SKM-1 treated with dmso at 0.1 percent for 144 hours (cell line): Measurements from ENCODE around the gene BTNL2.
A peak's percentile ranks its signal among the peaks of the same experiment; 100 is the strongest.

Experiments used
- DNase-seq: peaks from one replicate; lab custom pipeline; 2025; ENCODE audit not compliant: unreplicated experiment; lab: John Stamatoyannopoulos, UW

Gene BTNL2

DNA sequence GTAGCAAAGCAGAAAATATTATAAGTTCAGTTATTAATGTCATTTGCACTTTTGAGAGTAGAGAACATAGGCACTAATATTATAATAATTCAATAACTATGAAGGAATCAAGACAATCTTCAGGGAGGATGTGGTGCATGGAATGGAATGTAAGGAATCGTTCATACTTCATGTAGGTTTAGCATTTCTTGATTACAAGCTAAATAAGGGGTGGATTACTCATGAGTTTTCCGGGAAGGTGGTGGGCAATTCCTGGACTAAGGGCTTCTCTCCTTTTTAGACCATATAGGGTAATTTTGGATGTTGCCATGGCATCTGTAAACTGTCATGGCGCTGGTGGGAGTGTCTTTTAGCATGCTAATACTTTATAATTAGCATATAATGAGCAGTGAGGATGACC is 9.1 kb upstream of the BTNL2 start:
- DNase-seq: no peak

- peak; percentile 70 for DNase-seq
Observed at GRCh38 chr6:32415521-32416019, 8.6 kb upstream of the BTNL2 start.

DNA sequence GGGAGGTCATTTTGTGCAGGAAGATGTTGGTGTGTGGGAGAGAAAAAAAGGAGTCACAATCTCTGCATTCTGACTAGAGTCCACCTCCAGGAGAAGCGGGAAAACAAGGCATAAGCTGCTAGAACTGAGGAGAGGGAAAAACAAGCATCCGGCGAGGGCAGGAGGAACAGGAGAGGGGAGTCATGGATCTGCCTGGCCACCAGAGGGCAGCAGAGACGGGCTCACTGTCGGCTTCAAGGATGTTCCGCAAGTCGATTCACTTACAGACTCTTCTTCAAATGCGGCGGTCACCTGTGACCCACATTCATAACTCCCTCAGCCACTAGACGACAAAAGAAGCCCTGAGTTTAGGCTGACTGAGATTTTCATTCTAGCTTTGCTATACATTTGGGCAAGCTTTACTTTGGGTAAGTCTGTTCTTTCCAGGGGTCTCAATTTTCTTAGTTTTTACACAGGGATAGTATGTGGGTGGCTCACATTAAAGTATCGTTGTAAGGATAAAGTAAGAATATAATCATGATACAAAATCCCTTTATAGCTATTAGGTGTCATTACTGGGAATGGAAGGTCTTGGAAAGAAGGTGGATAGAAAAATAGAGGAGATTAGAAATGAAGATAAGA is 6.6 kb upstream of the BTNL2 start:
- peak; percentile 65 for DNase-seq

DNA sequence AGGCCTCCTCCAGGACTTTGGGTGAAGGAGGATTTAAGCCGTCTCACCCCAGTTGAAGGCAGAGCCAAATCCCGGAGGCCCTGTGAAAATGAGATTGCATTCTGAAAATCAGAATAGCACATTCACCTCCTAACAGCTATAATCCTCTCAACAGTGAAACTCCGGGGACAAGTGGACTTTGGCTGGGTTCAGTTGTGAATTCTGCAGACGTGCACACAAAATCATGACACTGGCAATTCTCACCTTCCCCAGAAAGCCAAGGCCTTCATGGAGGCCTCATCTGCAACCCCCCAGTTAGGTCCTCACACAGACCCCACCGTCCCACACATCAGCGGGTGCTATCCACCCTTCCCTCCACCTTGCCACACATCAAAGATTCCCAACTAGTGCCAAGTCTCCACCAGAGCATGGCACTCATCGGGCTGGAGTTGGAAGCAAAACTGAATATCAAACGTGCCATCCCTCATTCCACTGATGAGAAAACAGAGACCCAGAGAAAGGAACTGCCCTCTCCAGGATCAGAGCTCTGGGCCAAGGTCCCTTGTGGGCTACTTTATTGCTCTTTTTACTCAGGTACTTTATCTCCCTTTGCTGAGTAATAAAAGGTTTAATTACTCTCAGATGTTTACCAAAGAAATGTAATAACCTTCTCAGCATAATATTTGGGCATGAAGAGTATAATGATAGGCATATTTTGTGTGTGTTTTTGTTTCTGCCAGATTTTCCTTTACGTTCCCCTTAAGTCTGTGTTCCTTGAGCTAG is 4.8 kb upstream of the BTNL2 start:
- no peak for DNase-seq

DNA sequence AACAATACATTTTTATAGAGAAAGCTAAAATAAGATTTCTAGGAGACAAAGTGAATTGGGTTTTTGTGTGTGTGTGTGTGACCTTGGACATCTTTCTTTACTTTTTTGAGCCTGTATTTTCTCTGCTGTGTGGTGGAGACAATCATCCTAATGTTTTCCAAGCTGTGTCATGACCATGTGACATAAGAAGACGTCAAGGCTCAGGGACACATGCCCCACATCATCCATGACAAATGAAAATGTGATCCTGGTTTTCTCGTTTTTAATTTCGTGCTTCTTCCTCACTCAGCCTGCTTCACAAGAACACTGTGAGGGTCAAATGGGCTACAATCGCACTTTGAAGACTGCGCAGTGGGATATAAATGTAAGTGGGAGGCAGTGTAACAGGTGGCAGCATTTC is 3.9 kb upstream of the BTNL2 start:
- no peak for DNase-seq

- no peak for DNase-seq
Observed at GRCh38 chr6:32406197-32406596, 784 bp downstream of the BTNL2 start.

GRCh38 chr6:32405656-32406055 is 1.3 kb downstream of the BTNL2 start:
- no peak for DNase-seq

GRCh38 chr6:32402812-32403211 is 4.2 kb downstream of the BTNL2 start:
- DNase-seq: no peak

GRCh38 chr6:32401284-32401963 is 5.6 kb downstream of the BTNL2 start:
- DNase-seq: no peak

DNA sequence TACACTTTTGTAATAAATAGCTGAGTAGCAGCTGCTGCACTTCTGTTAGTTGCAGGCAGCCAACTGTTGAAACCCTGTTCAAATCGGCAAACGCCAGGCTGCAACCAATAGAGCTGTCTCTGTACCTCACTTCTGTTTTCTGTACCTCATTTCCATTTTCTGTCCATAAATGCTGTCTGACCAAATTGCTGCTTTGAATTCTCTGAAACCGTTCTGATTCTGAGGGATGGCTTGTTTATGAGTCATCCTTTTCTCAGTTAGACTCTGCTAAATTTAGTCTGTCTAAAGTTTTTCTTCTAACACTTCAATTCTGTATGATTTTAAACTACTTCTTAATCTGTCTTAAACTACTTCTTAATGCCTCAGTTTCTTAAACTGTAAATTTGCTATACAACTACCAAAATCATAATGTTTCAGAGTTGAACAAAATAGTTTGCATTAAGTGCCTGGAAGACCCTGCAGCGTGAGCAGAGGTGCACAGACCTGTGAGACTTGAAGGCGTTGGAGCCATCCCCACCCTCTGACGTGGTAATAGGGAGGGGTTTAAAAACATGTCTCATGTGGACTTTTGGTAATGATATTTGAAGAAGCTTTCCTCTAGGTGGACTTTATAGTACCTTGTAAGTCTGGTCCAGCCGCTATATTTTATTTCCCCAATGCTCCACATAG is 9.6 kb downstream of the BTNL2 start:
- DNase-seq: no peak

GRCh38 chr6:32396028-32396427 is 11.0 kb downstream of the BTNL2 start:
- no peak for DNase-seq

DNA sequence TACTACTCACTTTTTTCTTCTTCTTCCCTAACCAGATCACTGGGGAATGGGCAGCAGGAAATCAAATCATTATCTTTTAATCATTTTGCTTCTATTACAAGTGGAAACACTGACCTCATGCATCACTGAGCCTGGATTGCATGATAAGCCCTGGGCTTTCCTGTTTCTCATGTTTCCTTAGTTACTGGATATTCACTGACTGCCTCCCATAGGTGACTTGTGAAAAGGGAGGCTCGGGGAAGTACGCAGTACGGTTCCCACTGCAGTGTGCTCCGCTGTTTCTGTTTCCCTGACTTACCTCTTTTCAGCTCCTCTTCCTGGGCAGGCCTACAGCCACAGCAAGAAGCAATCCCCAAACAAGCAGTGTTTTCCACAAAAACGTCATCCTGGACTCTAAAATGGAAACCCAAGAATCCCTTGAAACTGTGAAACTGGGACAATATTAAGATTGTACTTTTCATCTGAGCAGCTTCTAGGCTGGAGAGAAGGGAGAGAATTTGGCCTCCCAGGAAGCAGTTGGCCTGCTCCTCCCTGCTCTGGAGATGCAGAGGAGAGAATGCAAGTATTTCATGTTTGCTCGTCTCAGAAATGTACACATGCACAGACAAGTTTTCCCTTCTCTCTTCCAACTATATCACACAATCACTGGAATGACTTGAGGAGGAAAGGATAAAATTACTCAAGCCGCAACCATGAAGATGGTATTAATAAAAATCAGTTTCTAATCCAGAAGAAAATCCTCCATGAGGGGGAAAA is 13.1 kb downstream of the BTNL2 start:
- DNase-seq: no peak

- DNase-seq: no peak
Observed at GRCh38 chr6:32391505-32391904, 15.5 kb downstream of the BTNL2 start.

- no peak for DNase-seq
Observed at GRCh38 chr6:32387589-32388340, 19.2 kb downstream of the BTNL2 start.

DNA sequence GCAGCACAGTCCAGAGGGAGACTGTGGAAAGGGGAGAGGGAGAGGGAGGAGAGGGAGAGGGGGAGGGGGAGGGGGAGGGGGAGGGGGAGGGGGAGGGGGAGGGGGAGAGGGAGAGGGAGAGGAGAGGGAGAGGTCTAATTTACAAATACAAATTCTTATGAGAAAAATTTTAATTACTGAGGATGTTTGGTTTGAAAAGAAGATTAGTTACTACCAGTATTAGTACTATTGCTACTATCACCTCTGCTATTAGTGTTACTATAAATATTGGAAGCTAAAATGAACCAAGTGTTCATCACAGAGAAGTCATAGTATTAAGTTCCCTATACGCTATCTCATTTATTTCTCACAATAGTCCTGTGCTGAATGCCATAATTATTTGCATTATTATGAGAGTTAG is 20.9 kb downstream of the BTNL2 start:
- no peak for DNase-seq

DNA sequence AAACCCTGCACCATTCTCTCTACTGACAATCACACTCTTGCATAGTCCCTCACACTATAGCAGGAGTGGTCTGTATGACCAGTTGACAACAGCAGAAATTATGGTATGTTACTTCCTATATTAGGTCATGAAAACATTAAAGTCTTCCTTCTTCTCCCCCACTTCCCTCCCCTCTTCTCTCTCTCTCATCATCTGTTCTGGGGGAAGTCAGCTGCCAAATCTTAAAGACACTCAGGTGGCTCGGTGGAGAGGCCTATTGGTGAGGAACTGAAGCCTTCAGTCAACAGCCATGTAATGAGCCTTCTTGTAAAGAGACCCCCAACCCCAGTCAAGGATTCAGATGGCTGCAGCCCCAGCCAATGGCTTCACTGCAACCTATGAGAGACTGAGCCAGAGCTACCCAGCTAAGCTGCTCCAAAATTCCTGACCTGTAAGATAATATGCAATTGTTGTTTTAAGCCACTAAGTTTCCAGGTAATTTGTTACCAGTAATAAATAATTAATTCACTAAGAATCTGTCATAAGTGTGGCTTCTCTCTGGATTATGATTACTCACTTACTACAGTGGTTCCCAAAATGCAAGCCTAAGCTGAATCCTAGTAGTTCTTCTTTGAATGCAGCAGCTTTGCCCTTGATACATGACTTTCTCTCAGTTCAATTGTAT is 24.1 kb downstream of the BTNL2 start:
- no peak for DNase-seq

GRCh38 chr6:32379545-32379944 is 27.4 kb downstream of the BTNL2 start:
- DNase-seq: no peak

DNA sequence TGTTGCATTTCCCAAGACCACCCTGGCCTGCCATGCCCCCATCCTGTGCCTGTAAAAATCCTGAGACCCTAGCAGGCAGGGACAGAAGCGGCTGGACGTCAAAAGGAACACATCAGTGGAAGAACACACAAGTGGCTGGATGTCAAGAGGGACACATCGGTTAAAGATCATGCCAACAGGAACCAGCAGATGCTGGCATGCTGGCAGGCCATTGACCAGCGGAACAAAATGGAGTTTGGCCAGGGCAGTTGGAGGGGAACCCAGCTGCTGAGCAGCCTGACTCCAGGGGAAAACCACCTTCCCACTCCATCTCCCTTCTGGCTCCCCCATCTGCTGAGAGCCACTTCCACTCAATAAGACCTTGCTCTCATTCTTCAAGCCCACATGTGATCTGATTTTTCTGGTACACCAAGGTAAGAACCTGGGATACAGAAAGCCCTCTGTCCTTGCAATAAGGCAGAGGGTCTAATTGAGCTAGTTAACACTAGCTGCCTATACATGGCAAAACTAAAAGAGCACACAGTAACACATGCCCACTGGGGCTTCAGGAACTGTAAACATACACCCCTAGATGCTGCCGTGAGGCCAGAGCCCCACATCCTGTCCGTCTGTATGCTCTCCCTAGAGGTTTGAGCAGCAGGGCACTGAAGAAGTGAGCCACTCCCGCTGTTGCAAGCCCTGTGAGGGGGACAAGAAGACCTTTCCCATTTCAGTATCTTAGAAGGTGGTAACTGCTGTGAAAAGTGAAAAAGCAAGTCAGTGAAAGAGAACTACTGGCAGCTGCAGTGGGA is 31.0 kb downstream of the BTNL2 start:
- DNase-seq: no peak

DNA sequence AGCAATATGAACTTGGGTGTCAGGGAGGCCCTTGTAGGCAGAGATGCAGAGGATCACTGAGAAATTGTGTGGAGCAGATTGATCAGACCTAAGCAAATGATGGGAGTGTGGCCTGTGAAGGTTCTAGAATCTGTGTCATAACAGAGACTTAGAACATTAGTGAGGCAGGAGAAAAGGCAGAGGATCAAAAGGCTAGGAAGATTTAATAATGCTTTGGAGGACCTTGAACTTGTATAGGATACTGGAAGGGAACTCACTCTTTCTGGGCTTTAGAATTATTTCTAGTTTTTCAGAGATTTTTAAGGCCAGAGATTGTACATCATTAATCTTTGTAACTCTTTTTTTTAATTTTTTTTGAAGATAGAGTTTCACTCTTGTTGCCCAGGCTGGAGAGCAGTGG is 35.2 kb downstream of the BTNL2 start, which contains the start of gene TSBP1:
Gene TSBP1, minus strand, starts transcription at position 101 of the 400 bp plus-strand sequence. CDS start 197 bp downstream, outside the sequence.
- no peak for DNase-seq
